SU-DHL-6 (cell line): ENCODE data around the gene ZNF543.
A peak's percentile ranks its signal among the peaks of the same experiment; 100 is the strongest.

ENCODE experiments used
- H2AFZ ChIP-seq: fragments of 200-600 bp; sonication (generic); 2 replicates; pipeline ENCODE4 v1.6.1; 2014; ENCODE audit warnings: low read depth, mild to moderate bottlenecking, moderate library complexity, mixed read lengths, antibody characterized with exemption, low read length; ENCODE audit not compliant: severe bottlenecking
- H3F3A ChIP-seq: fragments of 200-600 bp; shearing (Covaris generic); 2 replicates; pipeline ENCODE4 v1.6.0; 2016; ENCODE audit warnings: antibody characterized with exemption, mild to moderate bottlenecking; ENCODE audit not compliant: insufficient read depth
- H3K27ac ChIP-seq: fragments of 200-600 bp; sonication (generic); 2 replicates; pipeline ENCODE4 v1.5.1; 2016; ENCODE audit warnings: low read depth, mild to moderate bottlenecking, low read length, moderate library complexity, mixed read lengths
- H3K27me3 ChIP-seq: fragments of 200-600 bp; sonication (generic), shearing (Covaris generic); 2 replicates; pipeline ENCODE4 v1.6.0; 2014; ENCODE audit warnings: mild to moderate bottlenecking, low read length
- H3K36me3 ChIP-seq: fragments of 200-600 bp; sonication (generic); 2 replicates; pipeline ENCODE4 v1.6.1; 2014; ENCODE audit warnings: mild to moderate bottlenecking, low read length, mixed read lengths
- H3K4me2 ChIP-seq: fragments of 300-600, 200-600 bp; shearing (Covaris generic), sonication (generic); 2 replicates; pipeline ENCODE4 v1.6.0; 2014; ENCODE audit warnings: low read length, low read depth, mild to moderate bottlenecking; ENCODE audit not compliant: poor library complexity, severe bottlenecking
- H3K4me3 ChIP-seq: fragments of 200-600 bp; sonication (generic); 2 replicates; pipeline ENCODE4 v1.5.1; 2014; ENCODE audit warnings: antibody characterized with exemption, low read length, mild to moderate bottlenecking, mixed read lengths; ENCODE audit not compliant: insufficient read depth, poor library complexity, severe bottlenecking
- H3K79me2 ChIP-seq: fragments of 200-600 bp; sonication (generic); 2 replicates; pipeline ENCODE4 v1.6.1; 2014; ENCODE audit warnings: mild to moderate bottlenecking, low read length, moderate library complexity; ENCODE audit not compliant: insufficient read depth
- H3K9ac ChIP-seq: fragments of 200-600 bp; sonication (generic); 2 replicates; pipeline ENCODE4 v1.7.0; 2014; ENCODE audit warnings: mild to moderate bottlenecking, low read length
- H3K9me2 ChIP-seq: fragments of 200-600 bp; sonication (generic); replicated peaks from 2 replicates; pipeline ENCODE4 v1.6.1; 2014; ENCODE audit warnings: low read length; ENCODE audit not compliant: insufficient read depth
- H3K9me3 ChIP-seq: fragments of 200-600 bp; sonication (generic); 2 replicates; pipeline ENCODE4 v1.6.1; 2014; ENCODE audit warnings: low read length, mixed read lengths; ENCODE audit not compliant: insufficient read depth
- H4K20me1 ChIP-seq: fragments of 200-600 bp; sonication (generic); 2 replicates; pipeline ENCODE4 v1.6.1; 2014; ENCODE audit warnings: low read depth, mild to moderate bottlenecking, antibody characterized with exemption, low read length, moderate library complexity, mixed read lengths
- CTCF ChIP-seq: fragments of 200-600 bp; sonication (generic); IDR thresholded peaks from one replicate; pipeline ENCODE4 v1.5.1; 2017; ENCODE audit warnings: antibody characterized with exemption, mild to moderate bottlenecking, low read length, moderate library complexity; ENCODE audit not compliant: insufficient read depth, poor library complexity, severe bottlenecking
- EZH2phosphoT487 ChIP-seq: fragments of 200-600 bp; sonication (generic), shearing (Covaris generic); conservative IDR thresholded peaks from 2 replicates; pipeline ENCODE4 v1.6.1; 2018; ENCODE audit warnings: mild to moderate bottlenecking, antibody characterized with exemption, low read length, moderate library complexity, mixed read lengths

ZNF543 gene

DNA sequence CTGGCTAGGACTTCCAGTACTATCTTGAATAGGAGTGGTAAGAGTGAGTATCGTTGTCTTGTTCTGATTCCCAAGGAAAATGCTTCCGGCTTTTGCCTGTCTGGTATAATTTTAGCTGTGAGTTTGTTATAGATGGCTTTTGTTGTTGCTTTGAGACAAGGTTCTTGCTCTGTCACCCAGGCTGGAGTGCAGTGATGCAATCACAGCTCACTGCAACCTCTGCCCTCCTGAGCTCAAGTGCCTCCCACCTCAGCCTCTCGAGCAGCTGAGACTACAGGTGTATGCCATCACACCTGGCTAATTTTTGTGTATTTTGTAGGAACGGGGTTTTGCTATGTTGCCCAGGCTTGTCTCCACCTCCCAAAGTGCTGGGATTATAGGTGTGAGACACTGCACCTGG is 6.1 kb upstream of the ZNF543 start:
- Histone ChIP-seq H3K4me2 (no peak overlapping the region), H3K9me2 (no peaks in the 10 kb centered on the region)

DNA sequence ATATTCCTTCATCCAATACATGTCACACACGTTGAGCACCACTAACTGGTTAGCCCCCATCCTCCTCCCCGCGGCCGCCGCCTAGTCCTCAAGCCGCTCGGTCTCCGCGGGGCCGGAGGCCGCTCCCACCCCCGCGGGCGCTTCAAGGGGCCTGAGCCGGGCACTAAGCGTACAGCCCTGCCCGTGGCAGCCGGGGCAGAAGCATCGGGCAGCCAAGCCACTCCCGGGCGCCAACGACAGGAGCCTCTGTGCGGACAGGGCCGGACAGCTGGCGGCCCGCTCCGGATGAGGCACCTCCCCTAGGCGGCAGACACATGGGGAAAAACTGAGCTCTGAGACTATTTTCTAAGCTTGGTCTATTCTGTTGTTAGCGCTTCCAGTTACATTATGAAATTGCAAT is 2.8 kb upstream of the ZNF543 start:
- Histone ChIP-seq H3K36me3 (no peaks in the 10 kb centered on the region), H3K9ac (no peak overlapping the region), H3K9me2 (no peaks in the 10 kb centered on the region), H3F3A (no peaks in the 10 kb centered on the region), H2AFZ (no peak overlapping the region), H3K4me3 (no peak overlapping the region), H3K27ac (no peak overlapping the region), H4K20me1 (no peaks in the 10 kb centered on the region), H3K27me3 (no peaks in the 10 kb centered on the region), H3K4me2 (no peak overlapping the region), H3K9me3 (no peaks in the 10 kb centered on the region), H3K79me2 (peaks cover 21% of the 10 kb centered on the region)
- no peak for TF ChIP-seq EZH2phosphoT487
- no peak for TF ChIP-seq CTCF

More for the DNA sequence above, 6.1 kb upstream of the ZNF543 start:
- H3K27me3 ChIP-seq: no peaks in the 10 kb centered on the region
- H3K79me2 ChIP-seq: no peaks in the 10 kb centered on the region
- no peaks in the 10 kb centered on the region for H4K20me1 ChIP-seq
- no peak overlapping the region for H3K9ac ChIP-seq
- H3K9me3 ChIP-seq: no peaks in the 10 kb centered on the region
- H3F3A ChIP-seq: no peaks in the 10 kb centered on the region
- no peaks in the 10 kb centered on the region for H3K36me3 ChIP-seq
- TF ChIP-seq CTCF (no peak), EZH2phosphoT487 (no peak)
- no peak overlapping the region for H2AFZ ChIP-seq
- no peak overlapping the region for H3K27ac ChIP-seq
- H3K4me3 ChIP-seq: no peak overlapping the region

DNA sequence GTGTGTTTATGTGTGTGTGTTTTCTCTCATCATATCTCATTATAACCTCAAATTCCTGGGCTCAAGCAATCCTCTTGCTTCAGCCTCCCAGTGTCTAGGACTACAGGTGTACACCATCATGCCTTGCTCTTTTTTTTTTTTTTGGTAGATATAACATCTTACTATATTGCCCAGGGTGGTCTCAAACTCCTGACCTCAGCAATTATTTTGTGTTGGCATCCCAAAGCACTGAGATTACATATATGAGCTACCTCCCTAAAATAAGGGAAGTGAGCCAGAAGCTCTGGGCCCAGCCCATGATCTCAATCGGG is 448 bp upstream of the ZNF543 start:
- Histone ChIP-seq H3K4me3 (peak overlapping the region; percentile 94), H3K9me2 (no peaks in the 10 kb centered on the region), H3K9me3 (no peaks in the 10 kb centered on the region), H4K20me1 (no peaks in the 10 kb centered on the region), H2AFZ (peak overlapping the region; percentile 94), H3K4me2 (peak overlapping the region; percentile 77), H3K36me3 (peaks cover 6% of the 10 kb centered on the region; the same call in 1 of the 2 replicates), H3K9ac (peak overlapping the region; percentile 98), H3K27ac (peak overlapping the region; percentile 69), H3K79me2 (peaks cover 28% of the 10 kb centered on the region), H3F3A (no peaks in the 10 kb centered on the region), H3K27me3 (no peaks in the 10 kb centered on the region)
- TF ChIP-seq CTCF: no peak

DNA sequence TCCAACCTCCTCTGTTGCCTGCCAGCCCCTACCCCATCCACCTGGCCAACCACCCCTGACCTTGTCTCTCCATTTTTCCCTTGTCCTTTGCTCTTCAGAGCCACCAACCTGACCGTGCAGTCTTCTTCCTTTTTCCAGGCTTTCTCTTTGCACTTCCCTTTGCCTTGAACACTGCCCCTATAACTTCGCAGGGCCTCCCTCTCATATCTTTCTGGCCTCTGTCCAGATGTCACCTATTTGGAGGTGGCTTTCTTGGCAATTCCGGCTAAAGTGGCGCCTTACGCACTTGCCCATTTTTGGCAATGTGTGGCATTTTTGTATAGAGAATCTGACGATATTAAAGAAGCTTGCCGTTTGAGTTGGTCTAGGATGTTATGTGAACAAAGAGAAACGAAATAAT is 844 bp downstream of the ZNF543 start:
- Histone ChIP-seq H3K36me3 (peaks cover 13% of the 10 kb centered on the region; the same call in 1 of the 2 replicates), H2AFZ (no peak overlapping the region), H3K79me2 (peaks cover 36% of the 10 kb centered on the region), H3K4me2 (peak overlapping the region; percentile 77), H3K9me2 (no peaks in the 10 kb centered on the region), H3F3A (no peaks in the 10 kb centered on the region), H4K20me1 (no peaks in the 10 kb centered on the region), H3K9me3 (no peaks in the 10 kb centered on the region), H3K27ac (no peak overlapping the region), H3K27me3 (no peaks in the 10 kb centered on the region), H3K9ac (peak overlapping the region; percentile 98), H3K4me3 (peak overlapping the region; percentile 94)
- TF ChIP-seq CTCF: no peak
- TF ChIP-seq EZH2phosphoT487: no peak
